CD4-positive, alpha-beta T cell treated with Interleukin-6 for 4 hours (primary cell): Measurements from ENCODE around the gene ATP5PB.

Source experiments
- DNase-seq: peaks from one replicate; pipeline ENCODE4 v3.0.0-alpha.2; 2020; ENCODE audit warnings: mixed read lengths

Gene ATP5PB, protein sequence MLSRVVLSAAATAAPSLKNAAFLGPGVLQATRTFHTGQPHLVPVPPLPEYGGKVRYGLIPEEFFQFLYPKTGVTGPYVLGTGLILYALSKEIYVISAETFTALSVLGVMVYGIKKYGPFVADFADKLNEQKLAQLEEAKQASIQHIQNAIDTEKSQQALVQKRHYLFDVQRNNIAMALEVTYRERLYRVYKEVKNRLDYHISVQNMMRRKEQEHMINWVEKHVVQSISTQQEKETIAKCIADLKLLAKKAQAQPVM

GRCh38 chr1:111448918-111449702, at the start of gene ATP5PB, which contains the start of gene WDR77:
Gene ATP5PB (plus strand): TSS chr1:111449464. CDS start chr1:111449542, 78 bp downstream.
Gene WDR77 (minus strand): TSS chr1:111449256. CDS start chr1:111449169, 87 bp downstream.
- peak; percentile 88 for DNase-seq

DNA sequence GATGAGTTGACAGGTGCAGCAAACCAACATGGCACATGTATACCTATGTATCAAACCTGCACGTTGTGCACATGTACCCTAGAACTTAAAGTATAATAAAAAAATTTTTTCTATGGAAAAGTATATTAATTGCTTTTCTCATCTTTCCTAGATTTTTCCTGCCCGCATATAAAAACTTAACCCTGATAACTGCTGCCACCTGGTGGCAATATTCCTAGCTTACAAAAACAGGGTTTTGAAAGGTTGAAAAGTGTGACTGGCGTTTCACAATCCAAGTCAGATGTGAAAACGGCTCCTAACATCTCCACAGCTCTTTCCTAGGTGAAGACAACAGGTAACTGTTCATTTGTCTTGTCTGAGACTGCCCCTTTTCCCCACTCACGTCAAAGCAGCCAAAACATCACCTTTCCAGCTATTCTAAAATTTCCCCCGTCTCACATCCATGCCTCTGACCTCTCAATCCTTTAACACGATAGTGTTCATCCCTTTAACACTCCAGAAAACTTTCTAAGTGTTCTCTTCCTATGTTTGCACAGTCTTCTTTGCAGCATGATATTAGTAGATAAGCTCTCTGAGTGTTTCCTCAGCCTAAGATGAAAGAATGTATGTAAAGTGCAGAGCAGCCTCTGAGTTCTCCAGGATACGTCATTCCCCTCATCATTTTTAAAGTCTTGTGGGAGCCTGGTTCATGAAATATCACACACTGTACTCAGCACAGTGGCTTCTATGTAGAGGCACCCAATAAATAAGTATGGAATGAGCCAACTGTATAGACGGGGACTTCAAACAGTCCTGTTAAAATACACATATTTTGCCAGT, 49.3 kb upstream of the ATP5PB start:
- DNase-seq = peak; percentile 66

- no peak for DNase-seq
These were observed 47.2 kb upstream of the ATP5PB start for GRCh38 chr1:111402083-111402482.

GRCh38 chr1:111404588-111404987, 44.7 kb upstream of the ATP5PB start:
- DNase-seq = no peak

DNA sequence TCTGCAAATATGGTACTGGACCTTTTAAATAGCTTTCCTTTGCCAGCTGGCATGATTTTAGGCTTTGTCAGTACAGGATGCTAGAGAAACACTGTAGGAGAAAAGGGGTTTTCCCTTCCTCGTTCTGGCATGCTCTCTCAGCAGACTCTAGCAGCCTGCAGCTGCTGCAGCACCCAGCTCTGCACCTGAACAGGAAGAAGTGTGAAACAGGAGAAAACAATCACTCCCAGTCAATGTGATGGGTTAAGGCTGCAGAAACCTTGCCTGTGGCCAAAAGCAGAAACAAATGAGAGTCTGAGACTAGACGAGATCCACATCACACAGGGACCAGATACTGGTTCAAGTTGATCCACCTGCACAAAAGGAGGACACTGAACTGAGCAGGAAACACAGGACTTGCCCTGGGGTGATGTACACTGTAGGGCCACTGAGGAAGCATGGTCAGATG, 42.9 kb upstream of the ATP5PB start:
- DNase-seq = peak; percentile 68

GRCh38 chr1:111407301-111407700, 42.0 kb upstream of the ATP5PB start:
- no peak for DNase-seq

DNA sequence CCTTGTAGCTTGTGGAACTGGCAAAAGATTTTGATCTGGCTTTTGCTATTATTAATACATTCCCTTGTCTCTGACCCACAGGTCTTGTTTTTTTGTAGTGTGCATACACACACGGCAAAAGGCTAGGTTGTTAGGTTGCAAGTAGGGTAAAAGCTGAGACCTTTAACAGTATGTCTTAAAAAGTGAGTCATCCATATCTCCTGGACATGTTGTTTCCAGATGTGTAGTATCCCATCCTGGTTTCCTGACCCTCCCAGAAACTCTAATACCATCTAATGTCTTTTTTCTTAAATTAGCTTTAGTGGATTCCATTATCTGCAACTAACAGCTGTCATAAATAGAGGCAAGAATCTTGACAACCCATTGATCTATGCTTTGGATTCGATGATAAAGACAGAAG, 36.4 kb upstream of the ATP5PB start:
- no peak for DNase-seq

DNA sequence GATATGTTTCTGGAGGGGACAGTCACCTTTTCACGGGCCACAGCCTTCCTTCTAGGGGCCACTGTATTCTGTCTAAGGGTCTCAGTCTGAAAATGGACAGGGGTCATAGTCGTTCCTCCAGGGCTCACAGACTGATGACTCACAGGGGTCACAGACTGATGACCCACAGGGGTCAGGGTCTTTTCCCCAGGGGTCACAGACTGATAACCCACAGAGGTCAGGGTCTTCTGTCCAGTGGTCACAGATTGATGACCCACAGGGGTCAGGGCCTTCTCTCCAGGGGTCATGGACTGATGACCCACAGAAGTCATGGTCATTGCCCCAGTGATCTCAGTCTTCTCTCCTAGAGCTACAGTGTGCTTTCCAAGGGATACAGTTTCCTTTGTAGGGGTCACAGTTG, 34.5 kb upstream of the ATP5PB start:
- DNase-seq = no peak

GRCh38 chr1:111415461-111415860, 33.8 kb upstream of the ATP5PB start:
- DNase-seq = no peak

- DNase-seq = no peak
These were observed 31.5 kb upstream of the ATP5PB start for GRCh38 chr1:111417755-111418154.

DNA sequence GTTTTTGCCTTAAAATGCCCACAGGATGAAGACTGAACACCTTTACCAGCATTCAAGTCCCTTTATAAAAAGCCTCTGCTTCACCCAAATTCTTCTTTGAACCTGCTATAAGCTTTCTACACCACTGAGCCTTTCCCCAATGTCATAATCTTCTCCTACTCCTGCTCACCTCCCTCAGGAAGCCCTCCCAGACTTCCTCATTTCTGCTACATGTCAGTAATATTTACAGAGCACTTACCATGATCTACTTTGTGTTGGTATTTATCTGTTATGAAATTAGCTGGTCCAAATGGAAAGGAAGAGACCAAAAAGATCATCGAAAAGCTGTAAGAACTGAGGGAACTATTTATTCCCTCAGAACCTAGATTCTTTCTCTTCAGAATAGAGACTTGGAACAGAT, 30.2 kb upstream of the ATP5PB start:
- DNase-seq = no peak

GRCh38 chr1:111420377-111420776, 28.9 kb upstream of the ATP5PB start:
- DNase-seq = no peak

DNA sequence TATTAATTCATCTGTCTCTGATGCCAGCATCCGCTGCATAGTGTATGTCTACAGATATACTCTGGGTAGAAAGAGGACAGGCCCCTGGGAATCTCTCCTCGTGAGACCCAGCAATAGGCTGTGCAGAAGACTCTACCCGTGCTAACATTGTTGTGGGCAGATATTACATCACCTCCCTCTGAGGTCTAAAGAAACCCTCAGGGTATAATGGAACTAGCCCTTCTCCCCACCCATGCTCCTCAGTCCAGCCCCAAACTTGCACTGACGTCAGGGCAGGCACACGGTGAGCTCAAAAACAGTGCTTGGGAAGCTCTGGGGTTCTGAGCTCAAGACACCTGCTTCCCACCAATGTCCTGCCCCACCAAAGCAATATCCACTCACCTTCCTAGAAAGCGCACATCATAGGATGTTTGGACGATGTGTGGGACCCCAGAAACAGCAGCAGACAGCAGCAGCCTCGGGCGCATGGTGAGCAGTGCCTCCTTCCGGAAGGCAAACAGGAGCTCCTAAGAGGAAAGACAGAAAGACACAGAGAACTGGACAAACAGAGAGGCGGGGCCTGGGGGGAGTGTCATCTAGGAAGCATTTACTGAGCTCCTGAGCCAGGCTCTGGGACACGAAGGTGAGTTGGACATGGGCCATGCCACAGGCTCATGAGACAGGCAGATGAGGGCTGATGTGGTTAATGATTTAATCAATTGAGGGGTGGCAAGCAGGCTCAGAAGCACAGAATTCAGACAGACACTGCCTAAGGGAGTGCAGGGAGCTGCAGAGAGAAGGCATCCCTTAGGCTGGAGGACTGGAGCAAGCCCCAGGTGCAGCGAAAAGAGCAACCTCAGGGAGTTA, 26.5 kb upstream of the ATP5PB start:
- DNase-seq = no peak

DNA sequence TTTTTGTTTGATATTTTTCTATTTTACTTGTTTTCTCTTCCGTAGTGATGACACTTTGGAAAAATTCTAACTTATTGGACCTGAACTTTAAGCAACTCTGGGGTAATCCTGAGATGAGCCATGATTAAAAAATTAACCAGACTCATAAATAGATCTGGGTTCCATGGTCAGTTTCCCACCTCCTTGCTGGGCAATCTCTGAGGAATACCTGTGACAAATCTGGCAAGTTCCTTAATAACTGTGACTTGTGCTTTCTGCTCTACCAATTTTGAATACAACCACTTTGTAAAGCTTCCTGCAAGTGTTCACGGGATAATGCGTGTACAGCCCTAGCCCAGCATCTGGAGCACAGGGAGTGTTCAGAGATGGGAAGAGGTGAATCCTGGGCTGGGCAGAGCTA, 25.0 kb upstream of the ATP5PB start:
- no peak for DNase-seq

DNA sequence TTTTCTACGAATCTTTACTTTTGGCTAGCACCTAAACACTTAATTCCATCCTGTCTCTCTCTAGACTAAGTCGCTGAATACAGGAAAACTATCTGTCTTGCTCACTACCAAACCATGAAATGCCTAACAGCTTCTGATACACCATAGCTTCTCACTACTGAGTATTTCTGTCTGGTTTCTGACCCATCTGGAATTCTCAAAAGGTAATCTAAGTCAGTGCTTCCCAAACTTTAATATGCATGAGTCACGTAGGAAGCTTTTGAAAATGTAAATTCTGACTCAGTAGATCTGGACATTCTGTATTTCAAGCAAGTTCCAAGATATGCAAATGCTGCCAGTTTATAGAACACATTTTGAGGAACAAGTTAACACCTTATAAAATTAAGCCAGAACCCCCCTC, 12.5 kb upstream of the ATP5PB start:
- DNase-seq = no peak

DNA sequence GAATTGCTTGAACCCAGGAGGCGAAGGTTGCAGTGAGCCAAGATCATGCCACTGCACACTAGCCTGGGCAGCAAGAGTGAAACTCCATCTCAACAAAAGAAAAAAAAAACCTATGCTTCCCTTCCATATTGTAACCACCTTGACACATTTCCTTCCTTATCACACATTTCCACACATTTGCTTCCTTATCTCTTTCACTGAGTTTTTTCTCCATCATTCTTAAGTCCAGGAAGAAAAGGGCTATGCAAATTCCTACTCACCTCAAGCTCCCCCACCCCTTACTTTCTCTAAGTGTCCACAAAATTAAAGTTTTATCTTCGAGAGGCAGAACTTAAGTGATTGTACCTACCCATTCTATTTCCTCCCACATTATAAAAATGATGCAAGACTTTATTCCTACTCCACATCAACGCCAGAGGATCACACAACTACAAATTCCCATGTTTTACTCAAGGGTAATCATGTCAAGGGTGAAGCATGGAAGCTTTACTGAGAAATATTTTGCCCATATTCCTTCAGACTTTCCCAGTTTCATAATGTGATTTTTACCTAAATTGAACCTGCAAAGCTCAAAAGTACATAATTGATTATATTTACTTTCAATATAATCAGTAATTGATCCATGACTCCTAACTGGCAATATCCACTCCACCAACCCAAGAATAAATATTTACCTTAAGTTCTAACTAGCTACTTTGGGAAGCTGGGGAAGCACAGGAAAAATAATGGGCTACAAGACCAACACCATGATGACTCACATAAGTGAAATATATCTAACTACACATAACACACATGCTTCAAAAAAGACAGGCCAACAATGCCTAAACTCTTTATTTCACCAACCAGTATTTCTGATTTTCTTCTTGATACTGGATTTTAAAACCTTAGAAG, 9.6 kb upstream of the ATP5PB start:
- no peak for DNase-seq

DNA sequence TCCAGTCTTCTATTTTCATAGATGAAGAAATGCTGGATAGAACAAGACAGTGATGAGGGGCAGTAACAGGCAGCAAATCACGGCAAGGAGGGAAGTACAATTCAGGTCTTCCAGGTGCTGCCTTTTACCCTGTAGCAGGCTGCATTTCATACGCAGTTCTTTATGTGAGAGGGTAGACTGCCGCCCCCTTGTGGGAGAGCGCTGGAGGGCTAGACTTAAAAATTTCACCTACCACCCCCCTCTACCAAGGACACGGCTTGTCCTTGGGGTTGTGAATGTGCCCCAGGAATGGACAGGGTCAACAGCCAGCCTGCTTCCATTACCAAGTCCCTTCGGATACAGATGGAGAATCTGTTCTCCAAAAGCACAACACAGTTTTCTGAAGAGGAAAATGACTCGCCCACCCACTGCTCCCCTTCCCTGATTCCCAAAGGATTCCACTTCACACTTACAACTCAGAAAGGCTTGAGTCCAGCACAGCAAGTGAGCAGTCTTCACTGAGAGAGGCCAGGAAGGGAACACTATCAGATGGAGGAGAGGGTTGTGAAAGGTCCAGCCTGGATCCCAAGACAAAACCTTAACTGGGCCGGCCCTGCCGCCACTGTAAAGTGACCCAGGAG, 7.6 kb upstream of the ATP5PB start:
- DNase-seq = peak; percentile 78

DNA sequence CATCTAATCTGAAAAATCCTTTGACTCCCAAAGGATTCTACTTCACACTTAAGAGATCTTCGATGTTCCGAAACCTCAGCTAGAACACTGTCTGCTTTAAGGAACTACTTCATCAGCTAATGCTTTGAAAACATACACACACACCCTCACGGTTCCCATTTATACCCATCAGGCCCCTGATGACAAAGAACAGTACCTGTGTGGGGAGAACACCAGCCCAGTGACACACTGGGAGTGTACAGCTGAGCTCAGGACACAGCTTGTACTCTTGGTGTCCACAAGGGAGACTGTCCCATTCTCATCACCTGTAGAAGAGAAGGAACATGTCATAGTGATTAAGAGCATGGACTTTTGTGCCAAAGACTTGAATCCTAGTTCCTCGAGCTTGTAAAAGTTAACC, 6.8 kb upstream of the ATP5PB start:
- DNase-seq = no peak

- no peak for DNase-seq
These were observed 5.2 kb upstream of the ATP5PB start for GRCh38 chr1:111444031-111444430.

GRCh38 chr1:111446546-111446945, 2.7 kb upstream of the ATP5PB start:
- no peak for DNase-seq
